ENCODE results near the gene IQSEC3. TPM values are rescaled to one million over a fixed set of nuclear protein-coding genes. Genes with fewer than 3 reads are reported as not detected.

IQSEC3 gene
- total RNA-seq, 1 experiment from 2014 or later: not detected

GRCh38 chr12:113347-113746 is 46.8 kb downstream of the IQSEC3 start:
- ATAC-seq: no peak
- no peak overlapping the region for H3K27ac ChIP-seq (ENCODE audit: low read length)
- no peak overlapping the region for H3K4me3 ChIP-seq (ENCODE audit: low read depth in 2 of 2, low read length in 2 of 2)
- no peaks in the 10 kb centered on the region for H3K4me1 ChIP-seq (ENCODE audit: control insufficient read depth, insufficient read depth, low read length)
- CTCF ChIA-PET: no interaction called here
- no peak for DNase-seq (ENCODE audit: low read depth, low spot score)
- H3K9me3 ChIP-seq (ENCODE audit: control insufficient read depth, insufficient read depth, low read depth, low read length): no peaks in the 10 kb centered on the region
- intact Hi-C loops (cut with micrococcal nuclease; ENCODE audit: unreplicated experiment) (no loop called here), in situ Hi-C loops (cut with HindIII; ENCODE audit: low pct_unique_long_range_greater_than_20kb, low sequenced_read_pairs) (no loop called here)
- no TSS peak for BruUV-seq (replicated peaks)
- H3K36me3 ChIP-seq (ENCODE audit: control insufficient read depth, insufficient read depth, low read length): no peaks in the 10 kb centered on the region
- no peak for TF ChIP-seq TCF7L2 (IDR thresholded peaks at IDR 0.05; ENCODE audit: low read depth, low read length)
- POLR2A ChIA-PET: no interaction called here
- no peaks in the 10 kb centered on the region for H3K27me3 ChIP-seq (ENCODE audit: control insufficient read depth, insufficient read depth, low read length)

GRCh38 chr12:114626-115211 is 48.2 kb downstream of the IQSEC3 start:
- Histone ChIP-seq H3K4me3 (ENCODE audit: low read depth in 2 of 2, low read length in 2 of 2) (no peak overlapping the region), H3K36me3 (ENCODE audit: control insufficient read depth, insufficient read depth, low read length) (no peaks in the 10 kb centered on the region), H3K27me3 (ENCODE audit: control insufficient read depth, insufficient read depth, low read length) (no peaks in the 10 kb centered on the region), H3K27ac (ENCODE audit: low read length) (no peak overlapping the region), H3K4me1 (ENCODE audit: control insufficient read depth, insufficient read depth, low read length) (no peaks in the 10 kb centered on the region), H3K9me3 (ENCODE audit: control insufficient read depth, insufficient read depth, low read depth, low read length) (no peaks in the 10 kb centered on the region)
- intact Hi-C loops (cut with micrococcal nuclease; ENCODE audit: unreplicated experiment): no loop called here
- DNase-seq (ENCODE audit: low read depth, low spot score) (no peak), ATAC-seq (no peak)
- CTCF ChIA-PET: no interaction called here
- POLR2A ChIA-PET: no interaction called here
- in situ Hi-C loops (cut with HindIII; ENCODE audit: low pct_unique_long_range_greater_than_20kb, low sequenced_read_pairs): no loop called here
- BruUV-seq (replicated peaks): no TSS peak
- TF ChIP-seq POLR2AphosphoS5 (IDR thresholded peaks at IDR 0.05; ENCODE audit: low read depth, low read length): no peak
- TF ChIP-seq TCF7L2 (IDR thresholded peaks at IDR 0.05; ENCODE audit: low read depth, low read length): no peak
- no peak for TF ChIP-seq REST (IDR thresholded peaks at IDR 0.05; ENCODE audit: insufficient read depth in 1 of 2, low read depth in 2 of 2, low read length in 1 of 2)
- TF ChIP-seq CTCF (IDR thresholded peaks at IDR 0.05): no peak
- no peak for TF ChIP-seq SIN3A (IDR thresholded peaks at IDR 0.05; ENCODE audit: borderline replicate concordance, insufficient read depth, low read depth, low read length)

- no peak overlapping the region for H3K4me3 ChIP-seq (ENCODE audit: low read depth in 2 of 2, low read length in 2 of 2)
- no peak overlapping the region for H3K27ac ChIP-seq (ENCODE audit: low read length)
- ChIA-PET CTCF (no interaction called here), POLR2A (no interaction called here)
- intact Hi-C loops (cut with micrococcal nuclease; ENCODE audit: unreplicated experiment) (no loop called here), in situ Hi-C loops (cut with HindIII; ENCODE audit: low pct_unique_long_range_greater_than_20kb, low sequenced_read_pairs) (no loop called here)
- H3K4me1 ChIP-seq (ENCODE audit: control insufficient read depth, insufficient read depth, low read length): no peaks in the 10 kb centered on the region
- no peaks in the 10 kb centered on the region for H3K27me3 ChIP-seq (ENCODE audit: control insufficient read depth, insufficient read depth, low read length)
- DNase-seq (ENCODE audit: low read depth, low spot score): no peak
- no peaks in the 10 kb centered on the region for H3K9me3 ChIP-seq (ENCODE audit: control insufficient read depth, insufficient read depth, low read depth, low read length)
- no peak for TF ChIP-seq CTCF (IDR thresholded peaks at IDR 0.05)
- H3K36me3 ChIP-seq (ENCODE audit: control insufficient read depth, insufficient read depth, low read length): no peaks in the 10 kb centered on the region
- no TSS peak for BruUV-seq (replicated peaks)
- no peak for ATAC-seq
These were observed 49.0 kb downstream of the IQSEC3 start for GRCh38 chr12:115518-115917.
